HG03565 (cell line): ENCODE measurements around the gene BMPR1A.

Source experiments
- ATAC-seq: cut with Tn5 transposase; IDR thresholded peaks from one replicate; pipeline ENCODE4 v1.9.1; 2021; ENCODE audit warnings: mild to moderate bottlenecking, moderate library complexity; ENCODE audit not compliant: unreplicated experiment

The BMPR1A gene

GRCh38 chr10:86759073-86759672 lies 2.8 kb downstream of the BMPR1A start:
- no peak for ATAC-seq

GRCh38 chr10:86763404-86763803 lies 7.0 kb downstream of the BMPR1A start:
- no peak for ATAC-seq

- ATAC-seq = no peak
These were observed 9.1 kb downstream of the BMPR1A start for GRCh38 chr10:86765548-86765947.

GRCh38 chr10:86768412-86769062 lies 12.1 kb downstream of the BMPR1A start:
- ATAC-seq = no peak

GRCh38 chr10:86769991-86770390 lies 13.6 kb downstream of the BMPR1A start:
- ATAC-seq = no peak

- ATAC-seq = no peak
These were observed 14.1 kb downstream of the BMPR1A start for GRCh38 chr10:86770412-86770960.

GRCh38 chr10:86773498-86773897 lies 17.1 kb downstream of the BMPR1A start:
- ATAC-seq = no peak

GRCh38 chr10:86775056-86775869 lies 18.8 kb downstream of the BMPR1A start:
- ATAC-seq = peak; percentile 72

- ATAC-seq = no peak
These were observed 19.4 kb downstream of the BMPR1A start for GRCh38 chr10:86775870-86776180.

- no peak for ATAC-seq
These were observed 23.0 kb downstream of the BMPR1A start for GRCh38 chr10:86779220-86780017.

- ATAC-seq = peak; percentile 78
These were observed 26.4 kb downstream of the BMPR1A start for GRCh38 chr10:86782701-86783418.

GRCh38 chr10:86785037-86785436 lies 28.6 kb downstream of the BMPR1A start:
- no peak for ATAC-seq

GRCh38 chr10:86785968-86786367 lies 29.5 kb downstream of the BMPR1A start:
- no peak for ATAC-seq

GRCh38 chr10:86786368-86786767 lies 29.9 kb downstream of the BMPR1A start:
- no peak for ATAC-seq

GRCh38 chr10:86790394-86790793 lies 34.0 kb downstream of the BMPR1A start:
- ATAC-seq = no peak

GRCh38 chr10:86792461-86793167 lies 36.2 kb downstream of the BMPR1A start:
- no peak for ATAC-seq

GRCh38 chr10:86793696-86794095 lies 37.3 kb downstream of the BMPR1A start:
- ATAC-seq = no peak

- no peak for ATAC-seq
These were observed 38.9 kb downstream of the BMPR1A start for GRCh38 chr10:86795353-86795752.

GRCh38 chr10:86798025-86798424 lies 41.6 kb downstream of the BMPR1A start:
- no peak for ATAC-seq

GRCh38 chr10:86798611-86799010 lies 42.2 kb downstream of the BMPR1A start:
- peak; percentile 77 for ATAC-seq
